CD14-positive monocyte (primary cell): ENCODE measurements around the gene CPED1. TPM values are rescaled to one million over a fixed set of nuclear protein-coding genes. Genes with fewer than 3 reads are reported as not detected.

Source experiments
- DNase-seq, 3 donors: peaks; one replicate each; pipeline ENCODE4 v3.0.0-alpha.2; 2011 to 2022
- H2AFZ ChIP-seq: 2 replicates; pipeline ENCODE4 v1.6.0; 2012; ENCODE audit warnings: mild to moderate bottlenecking, low read depth, low read length, inconsistent platforms; ENCODE audit not compliant: insufficient read depth, poor library complexity, severe bottlenecking
- H3K27ac ChIP-seq, 2 donors: 1 replicate in 1 of 2; 2 replicates in 1 of 2; pipeline ENCODE4 v1.5.1; 2012 to 2013; ENCODE audit warnings: low read length in 2 of 2, control low read depth in 1 of 2, inconsistent platforms in 1 of 2, low read depth in 1 of 2, mild to moderate bottlenecking in 1 of 2
- H3K27me3 ChIP-seq, 2 donors: one replicate each; pipeline versions ENCODE4 v1.6.0 to v1.6.1; 2011 to 2013; ENCODE audit warnings: low read length in 2 of 2; ENCODE audit not compliant: control insufficient read depth in 2 of 2, insufficient read depth in 2 of 2
- H3K36me3 ChIP-seq, 2 donors: replicated peaks in 1 of 2; 1 replicate in 1 of 2; 2 replicates in 1 of 2; pipeline versions ENCODE4 v1.5.1 to v1.6.1; 2012 to 2013; ENCODE audit warnings: low read length in 2 of 2, control low read depth in 1 of 2, inconsistent platforms in 1 of 2, mild to moderate bottlenecking in 1 of 2; ENCODE audit not compliant: insufficient read depth in 2 of 2, control insufficient read depth in 1 of 2
- H3K4me1 ChIP-seq, 2 donors: 1 replicate in 1 of 2; 2 replicates in 1 of 2; pipeline versions ENCODE4 v1.5.1 to v1.6.1; 2012 to 2013; ENCODE audit warnings: low read length in 2 of 2, control low read depth in 1 of 2, inconsistent platforms in 1 of 2, mild to moderate bottlenecking in 1 of 2, moderate library complexity in 1 of 2; ENCODE audit not compliant: insufficient read depth in 2 of 2, control insufficient read depth in 1 of 2
- H3K4me2 ChIP-seq: replicated peaks from 2 replicates; pipeline ENCODE3; 2012; ENCODE audit warnings: low read length, moderate library complexity, mild to moderate bottlenecking; ENCODE audit not compliant: poor library complexity, severe bottlenecking; ENCODE audit errors: extremely low read depth
- H3K4me3 ChIP-seq, 3 experiments: fragments of 200-600 bp in 1 of 3; sonication (generic) in 1 of 3; replicated peaks in 1 of 3; 1 replicate in 2 of 3; 2 replicates in 1 of 3; pipeline ENCODE4 v1.5.1; 2011 to 2013; ENCODE audit warnings: low read length in 3 of 3, mild to moderate bottlenecking in 3 of 3, control low read depth in 2 of 3, low read depth in 2 of 3, inconsistent platforms in 1 of 3, moderate library complexity in 1 of 3
- H3K79me2 ChIP-seq: 2 replicates; pipeline ENCODE4 v1.6.0; 2012; ENCODE audit warnings: mild to moderate bottlenecking, control low read depth, inconsistent platforms, low read length, moderate library complexity; ENCODE audit not compliant: insufficient read depth
- H3K9ac ChIP-seq: 2 replicates; pipeline ENCODE4 v1.6.0; 2017; ENCODE audit warnings: low read length, mild to moderate bottlenecking; ENCODE audit not compliant: insufficient read depth, poor library complexity, severe bottlenecking
- H3K9me3 ChIP-seq, 2 donors: replicated peaks in 1 of 2; 1 replicate in 1 of 2; 2 replicates in 1 of 2; pipeline versions ENCODE4 v1.5.1 to v1.6.1; 2012 to 2013; ENCODE audit warnings: low read length in 2 of 2, control low read depth in 1 of 2; ENCODE audit not compliant: control insufficient read depth in 1 of 2, insufficient read depth in 1 of 2
- H4K20me1 ChIP-seq: 2 replicates; pipeline ENCODE4 v1.6.0; 2012; ENCODE audit warnings: mild to moderate bottlenecking, low read length, control low read depth, moderate library complexity; ENCODE audit not compliant: insufficient read depth
- H3K27ac Mint-ChIP-seq, 7 donors: one replicate each; pipeline ENCODE4 v1.8.0; 2020; ENCODE audit warnings: mild to moderate bottlenecking in 7 of 7, mixed read lengths in 7 of 7, moderate library complexity in 6 of 7, inconsistent platforms in 2 of 7
- H3K27me3 Mint-ChIP-seq, 3 donors: one replicate each; pipeline ENCODE4 v1.8.0; 2021 to 2022; ENCODE audit warnings: low read depth in 3 of 3, mild to moderate bottlenecking in 3 of 3, mixed read lengths in 3 of 3, moderate library complexity in 3 of 3, inconsistent platforms in 1 of 3
- H3K36me3 Mint-ChIP-seq, 2 donors: one replicate each; pipeline ENCODE4 v1.8.0; 2020; ENCODE audit warnings: mixed read lengths in 2 of 2, inconsistent platforms in 1 of 2, mild to moderate bottlenecking in 1 of 2
- H3K4me1 Mint-ChIP-seq: one replicate; pipeline ENCODE4 v1.8.0; 2020; ENCODE audit warnings: mild to moderate bottlenecking, mixed read lengths
- H3K4me3 Mint-ChIP-seq, 2 donors: one replicate each; pipeline ENCODE4 v1.8.0; 2020; ENCODE audit warnings: mild to moderate bottlenecking in 2 of 2, mixed read lengths in 2 of 2, moderate library complexity in 1 of 2
- H3K9me3 Mint-ChIP-seq, 7 donors: one replicate each; pipeline ENCODE4 v1.8.0; 2020 to 2022; ENCODE audit warnings: mixed read lengths in 7 of 7, mild to moderate bottlenecking in 6 of 7, moderate library complexity in 6 of 7, inconsistent platforms in 2 of 7
- WGBS: methylation state at CpG from one replicate; pipeline ENCODE4 v1.1.5; 2013; ENCODE audit warnings: missing lambda C conversion rate; ENCODE audit not compliant: insufficient coverage; 5-methylcytosine and 5-hydroxymethylcytosine counted together
- intact Hi-C, 2 donors: fragments of 100-400 bp; cut with micrococcal nuclease; formaldehyde crosslinking; loops; one replicate each; pipeline versions ENCODE4 v1.15.0 to v1.15.1; 2023
- polyA plus RNA-seq, 3 donors: library from polyadenylated mRNA; depleted of rRNA in 1 of 3; unstranded in 2 of 3; stranded (reverse) in 1 of 3; fragments of 300-500 nt in 2 of 3; fragments of >200 nt in 1 of 3; fragmentation: Illumina TruSeq in 2 of 3; gene quantifications; 1 replicate in 2 of 3; 2 replicates in 1 of 3; pipeline ENCODE4 v1.2.3, GENCODE V29; 2012 to 2021
- TF ChIP-seq, protein P1 (sequence below): fragments of 200-600 bp; IDR thresholded peaks from one replicate; pipeline ENCODE4 v1.8.0; 2022; ENCODE audit warnings: antibody characterized with exemption, mild to moderate bottlenecking

CPED1 gene
- polyA plus RNA-seq, 3 donors: 9.8 to 30.0 (median 20.4) TPM

DNA sequence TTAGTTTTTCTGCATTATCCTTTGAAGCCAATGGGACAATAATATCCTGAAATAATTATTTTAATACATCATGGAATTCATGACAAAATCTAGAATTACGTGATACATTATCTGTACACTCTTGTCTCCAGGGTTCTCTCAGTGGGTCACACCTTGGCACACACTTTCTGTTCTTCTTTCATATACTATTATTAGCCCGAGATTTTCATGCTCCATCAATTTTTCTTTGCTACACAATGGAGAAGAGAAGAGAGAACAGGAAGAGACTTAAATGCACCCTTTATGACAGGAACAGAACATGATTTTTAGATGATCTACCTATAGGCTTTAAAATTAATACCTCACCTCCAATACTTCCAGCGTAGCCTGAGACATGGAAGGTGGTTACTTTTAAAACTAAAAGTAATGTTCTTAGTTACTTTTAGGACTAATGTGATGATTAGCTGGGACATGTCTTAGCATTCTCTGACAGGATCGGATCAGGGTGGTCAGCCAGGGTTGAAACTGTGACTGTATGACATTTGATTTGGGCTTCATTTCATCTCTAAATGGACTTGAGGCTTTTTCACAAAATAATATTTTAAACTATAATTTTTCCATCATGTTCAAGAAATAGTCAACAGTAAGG is 192.0 kb downstream of the CPED1 start:
- Histone ChIP-seq H3K4me2 (no peak overlapping the region), H3K4me1 (no peaks in the 10 kb centered on the region), H3K79me2 (no peaks in the 10 kb centered on the region), H3K36me3 (no peaks in the 10 kb centered on the region), H3K27me3 (no peaks in the 10 kb centered on the region), H4K20me1 (no peaks in the 10 kb centered on the region), H2AFZ (no peak overlapping the region), H3K27ac (no peak overlapping the region), H3K9me3 (no peaks in the 10 kb centered on the region), H3K9ac (no peak overlapping the region), H3K4me3 (no peak overlapping the region)
- Mint-ChIP-seq H3K9me3 (no peaks in the 10 kb centered on the region), H3K27ac (no peak overlapping the region), H3K4me1 (no peaks in the 10 kb centered on the region), H3K27me3 (no peaks in the 10 kb centered on the region), H3K36me3 (no peaks in the 10 kb centered on the region), H3K4me3 (no peak overlapping the region)
- intact Hi-C loops: no loop called here
- no peak for DNase-seq
- TF ChIP-seq, protein P1, sequence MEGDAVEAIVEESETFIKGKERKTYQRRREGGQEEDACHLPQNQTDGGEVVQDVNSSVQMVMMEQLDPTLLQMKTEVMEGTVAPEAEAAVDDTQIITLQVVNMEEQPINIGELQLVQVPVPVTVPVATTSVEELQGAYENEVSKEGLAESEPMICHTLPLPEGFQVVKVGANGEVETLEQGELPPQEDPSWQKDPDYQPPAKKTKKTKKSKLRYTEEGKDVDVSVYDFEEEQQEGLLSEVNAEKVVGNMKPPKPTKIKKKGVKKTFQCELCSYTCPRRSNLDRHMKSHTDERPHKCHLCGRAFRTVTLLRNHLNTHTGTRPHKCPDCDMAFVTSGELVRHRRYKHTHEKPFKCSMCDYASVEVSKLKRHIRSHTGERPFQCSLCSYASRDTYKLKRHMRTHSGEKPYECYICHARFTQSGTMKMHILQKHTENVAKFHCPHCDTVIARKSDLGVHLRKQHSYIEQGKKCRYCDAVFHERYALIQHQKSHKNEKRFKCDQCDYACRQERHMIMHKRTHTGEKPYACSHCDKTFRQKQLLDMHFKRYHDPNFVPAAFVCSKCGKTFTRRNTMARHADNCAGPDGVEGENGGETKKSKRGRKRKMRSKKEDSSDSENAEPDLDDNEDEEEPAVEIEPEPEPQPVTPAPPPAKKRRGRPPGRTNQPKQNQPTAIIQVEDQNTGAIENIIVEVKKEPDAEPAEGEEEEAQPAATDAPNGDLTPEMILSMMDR: no peak
- 63% methylated on average over 1 of the region's 4 CpGs for whole genome bisulfite sequencing

DNA sequence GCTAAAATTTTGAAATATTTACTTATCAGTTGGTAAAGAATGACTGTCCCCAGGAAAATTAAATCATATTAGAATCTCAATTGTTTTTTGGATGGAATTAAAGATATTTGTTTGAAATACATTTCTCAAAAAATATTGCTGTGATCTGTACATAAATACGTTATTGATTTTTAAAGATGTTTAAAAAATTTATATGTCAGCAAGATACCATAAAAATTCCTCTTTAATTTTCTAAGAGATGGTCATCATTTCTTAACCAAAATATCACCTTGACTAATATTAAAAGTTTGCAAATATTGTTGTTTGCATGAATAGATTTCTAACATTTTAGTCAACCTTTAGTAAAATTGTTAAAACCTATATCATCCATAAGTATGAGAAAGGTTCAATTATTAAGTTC is 192.8 kb downstream of the CPED1 start:
- no peak for DNase-seq
- no peaks in the 10 kb centered on the region for H3K9me3 Mint-ChIP-seq
- H3K27ac Mint-ChIP-seq: no peak overlapping the region
- H3K4me1 ChIP-seq: no peaks in the 10 kb centered on the region
- no peak overlapping the region for H3K27ac ChIP-seq
- H3K36me3 Mint-ChIP-seq: no peaks in the 10 kb centered on the region
- no peaks in the 10 kb centered on the region for H3K4me1 Mint-ChIP-seq
- no CpG with 5 or more reads among the region's 1 CpG for WGBS
- no peaks in the 10 kb centered on the region for H3K27me3 Mint-ChIP-seq
- H3K79me2 ChIP-seq: no peaks in the 10 kb centered on the region
- H3K4me3 ChIP-seq: no peak overlapping the region
- no peaks in the 10 kb centered on the region for H3K27me3 ChIP-seq
- no peak overlapping the region for H3K4me3 Mint-ChIP-seq
- intact Hi-C loops: no loop called here
- no peak overlapping the region for H3K4me2 ChIP-seq
- no peaks in the 10 kb centered on the region for H3K9me3 ChIP-seq
- H3K9ac ChIP-seq: no peak overlapping the region
- H3K36me3 ChIP-seq: no peaks in the 10 kb centered on the region
- H4K20me1 ChIP-seq: no peaks in the 10 kb centered on the region
- no peak overlapping the region for H2AFZ ChIP-seq
- TF ChIP-seq, protein P1: no peak
